ENCODE measurements around the gene DNAJC1.

The DNAJC1 gene

GRCh38 chr10:21995557-21995956, 8.0 kb downstream of the DNAJC1 start:
- Histone ChIP-seq H4K20me1 (ENCODE audit: control insufficient read depth, insufficient read depth, low read depth, low read length) (no peaks in the 10 kb centered on the region), H3F3A (ENCODE audit: control insufficient read depth, insufficient read depth) (no peaks in the 10 kb centered on the region), H3K27me3 (ENCODE audit: control insufficient read depth, low read length) (peaks cover 5% of the 10 kb centered on the region; the same call in 1 of the 2 replicates), H3K9me2 (replicated peaks; ENCODE audit: control insufficient read depth, low read length) (no peaks in the 10 kb centered on the region), H3K79me2 (ENCODE audit: control insufficient read depth, low read length) (no peaks in the 10 kb centered on the region), H3K4me2 (ENCODE audit: low read length) (no peak overlapping the region), H3K36me3 (ENCODE audit: control insufficient read depth, low read length) (no peaks in the 10 kb centered on the region), H3K4me1 (ENCODE audit: control insufficient read depth, low read length) (no peaks in the 10 kb centered on the region), H3K4me3 (ENCODE audit: low read length) (no peak overlapping the region), H3K9me3 (ENCODE audit: control insufficient read depth, insufficient read depth, low read length) (no peaks in the 10 kb centered on the region), H3K27ac (ENCODE audit: low read depth, low read length) (no peak overlapping the region)
- TF ChIP-seq, protein P1, sequence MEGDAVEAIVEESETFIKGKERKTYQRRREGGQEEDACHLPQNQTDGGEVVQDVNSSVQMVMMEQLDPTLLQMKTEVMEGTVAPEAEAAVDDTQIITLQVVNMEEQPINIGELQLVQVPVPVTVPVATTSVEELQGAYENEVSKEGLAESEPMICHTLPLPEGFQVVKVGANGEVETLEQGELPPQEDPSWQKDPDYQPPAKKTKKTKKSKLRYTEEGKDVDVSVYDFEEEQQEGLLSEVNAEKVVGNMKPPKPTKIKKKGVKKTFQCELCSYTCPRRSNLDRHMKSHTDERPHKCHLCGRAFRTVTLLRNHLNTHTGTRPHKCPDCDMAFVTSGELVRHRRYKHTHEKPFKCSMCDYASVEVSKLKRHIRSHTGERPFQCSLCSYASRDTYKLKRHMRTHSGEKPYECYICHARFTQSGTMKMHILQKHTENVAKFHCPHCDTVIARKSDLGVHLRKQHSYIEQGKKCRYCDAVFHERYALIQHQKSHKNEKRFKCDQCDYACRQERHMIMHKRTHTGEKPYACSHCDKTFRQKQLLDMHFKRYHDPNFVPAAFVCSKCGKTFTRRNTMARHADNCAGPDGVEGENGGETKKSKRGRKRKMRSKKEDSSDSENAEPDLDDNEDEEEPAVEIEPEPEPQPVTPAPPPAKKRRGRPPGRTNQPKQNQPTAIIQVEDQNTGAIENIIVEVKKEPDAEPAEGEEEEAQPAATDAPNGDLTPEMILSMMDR (IDR thresholded peaks at IDR 0.05; ENCODE audit: low read depth, low read length, poor library complexity, severe bottlenecking), result no peak
- TF ChIP-seq EZH2phosphoT487 (IDR thresholded peaks at IDR 0.05; ENCODE audit: borderline replicate concordance, low read length), result no peak

- Histone ChIP-seq H3K9me3 (ENCODE audit: control insufficient read depth, insufficient read depth, low read length) (no peaks in the 10 kb centered on the region), H3F3A (ENCODE audit: control insufficient read depth, insufficient read depth) (no peaks in the 10 kb centered on the region), H3K9me2 (replicated peaks; ENCODE audit: control insufficient read depth, low read length) (no peaks in the 10 kb centered on the region), H4K20me1 (ENCODE audit: control insufficient read depth, insufficient read depth, low read depth, low read length) (no peaks in the 10 kb centered on the region), H3K27ac (ENCODE audit: low read depth, low read length) (no peak overlapping the region), H3K27me3 (ENCODE audit: control insufficient read depth, low read length) (peaks cover 5% of the 10 kb centered on the region; the same call in 1 of the 2 replicates), H3K4me1 (ENCODE audit: control insufficient read depth, low read length) (no peaks in the 10 kb centered on the region), H3K4me3 (ENCODE audit: low read length) (no peak overlapping the region), H3K79me2 (ENCODE audit: control insufficient read depth, low read length) (no peaks in the 10 kb centered on the region), H3K4me2 (ENCODE audit: low read length) (no peak overlapping the region), H3K36me3 (ENCODE audit: control insufficient read depth, low read length) (no peaks in the 10 kb centered on the region)
- TF ChIP-seq, protein P1 (IDR thresholded peaks at IDR 0.05; ENCODE audit: low read depth, low read length, poor library complexity, severe bottlenecking), result peak; percentile 56
- no peak for TF ChIP-seq EZH2phosphoT487 (IDR thresholded peaks at IDR 0.05; ENCODE audit: borderline replicate concordance, low read length)
Observed at GRCh38 chr10:21993360-21994001, 10.0 kb downstream of the DNAJC1 start.

DNA sequence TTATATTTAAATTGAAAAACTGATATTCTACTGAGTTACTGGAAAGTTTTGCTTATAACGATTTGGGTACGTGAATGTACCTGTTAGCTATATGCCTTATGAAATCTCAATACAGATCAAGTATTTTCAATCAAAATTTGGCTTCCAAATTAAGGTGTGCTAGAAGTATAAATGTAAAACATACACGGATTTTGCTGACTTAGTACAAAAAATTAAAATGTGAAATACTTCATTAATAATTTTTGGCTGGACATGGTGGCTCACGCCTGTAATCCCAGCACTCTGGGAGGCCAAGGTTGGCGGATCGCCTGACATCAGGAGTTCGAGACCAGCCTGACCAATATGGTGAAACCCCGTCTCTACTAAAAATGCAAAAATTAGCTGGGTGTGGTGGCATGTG, 11.7 kb downstream of the DNAJC1 start:
- Histone ChIP-seq H3K9me3 (ENCODE audit: control insufficient read depth, insufficient read depth, low read length) (no peaks in the 10 kb centered on the region), H3K4me1 (ENCODE audit: control insufficient read depth, low read length) (no peaks in the 10 kb centered on the region), H3K27ac (ENCODE audit: low read depth, low read length) (no peak overlapping the region), H3K9me2 (replicated peaks; ENCODE audit: control insufficient read depth, low read length) (no peaks in the 10 kb centered on the region), H3K4me2 (ENCODE audit: low read length) (no peak overlapping the region), H3K27me3 (ENCODE audit: control insufficient read depth, low read length) (peaks cover 5% of the 10 kb centered on the region; the same call in 1 of the 2 replicates), H3K4me3 (ENCODE audit: low read length) (no peak overlapping the region), H3K79me2 (ENCODE audit: control insufficient read depth, low read length) (no peaks in the 10 kb centered on the region), H4K20me1 (ENCODE audit: control insufficient read depth, insufficient read depth, low read depth, low read length) (no peaks in the 10 kb centered on the region), H3K36me3 (ENCODE audit: control insufficient read depth, low read length) (no peaks in the 10 kb centered on the region), H3F3A (ENCODE audit: control insufficient read depth, insufficient read depth) (no peaks in the 10 kb centered on the region)
- TF ChIP-seq EZH2phosphoT487 (IDR thresholded peaks at IDR 0.05; ENCODE audit: borderline replicate concordance, low read length), result no peak
- TF ChIP-seq, protein P1 (IDR thresholded peaks at IDR 0.05; ENCODE audit: low read depth, low read length, poor library complexity, severe bottlenecking), result no peak
